Measurements from ENCODE around the gene ANKRD44.

ANKRD44 gene

DNA sequence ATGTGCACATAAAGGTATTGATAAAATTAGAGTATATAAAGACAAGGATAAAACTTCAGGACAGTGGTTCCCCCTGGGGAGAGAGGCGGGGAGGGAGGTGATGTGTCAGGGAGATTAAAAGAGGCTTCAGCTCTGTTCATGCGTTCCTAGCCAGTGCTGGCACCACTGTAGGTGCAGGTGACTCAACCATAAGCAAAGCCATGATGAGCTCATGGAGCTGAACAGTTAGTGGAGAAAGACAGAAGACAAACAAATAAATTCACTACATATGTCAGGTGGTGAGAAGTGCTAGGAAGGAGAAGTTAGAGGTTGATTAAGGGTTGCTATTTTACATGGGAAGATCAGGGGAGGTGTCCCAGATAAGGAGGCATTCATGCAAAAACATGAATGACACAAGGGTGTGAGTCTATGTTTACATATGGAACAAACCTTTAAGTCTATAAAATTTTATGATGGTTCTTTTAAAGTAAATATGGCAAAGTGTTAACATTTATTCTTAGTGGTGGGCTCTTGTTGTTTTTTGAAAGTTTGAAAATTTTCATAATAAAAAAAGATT, 136.0 kb downstream of the ANKRD44 start:
- no peak for DNase-seq (ENCODE audit: low spot score)

DNA sequence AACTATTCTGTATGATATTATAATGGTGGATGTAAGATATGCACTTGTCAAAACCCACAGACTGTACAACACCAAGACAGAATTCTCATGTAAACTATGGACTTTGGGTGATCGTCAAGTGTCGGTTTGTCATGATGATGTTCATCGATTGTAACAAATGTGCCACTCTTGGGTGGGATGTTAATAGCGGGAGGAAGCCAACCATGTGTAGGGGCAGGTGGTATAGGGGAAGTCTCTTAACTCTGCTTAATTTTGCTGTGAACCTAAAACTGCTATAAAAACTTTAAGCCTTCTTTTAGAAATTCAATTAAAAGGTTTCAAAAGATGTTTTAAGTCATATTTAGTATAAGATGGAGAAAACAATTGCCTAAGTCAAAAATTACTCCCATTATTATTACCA, 139.0 kb downstream of the ANKRD44 start:
- no peak for DNase-seq (ENCODE audit: low spot score)

DNA sequence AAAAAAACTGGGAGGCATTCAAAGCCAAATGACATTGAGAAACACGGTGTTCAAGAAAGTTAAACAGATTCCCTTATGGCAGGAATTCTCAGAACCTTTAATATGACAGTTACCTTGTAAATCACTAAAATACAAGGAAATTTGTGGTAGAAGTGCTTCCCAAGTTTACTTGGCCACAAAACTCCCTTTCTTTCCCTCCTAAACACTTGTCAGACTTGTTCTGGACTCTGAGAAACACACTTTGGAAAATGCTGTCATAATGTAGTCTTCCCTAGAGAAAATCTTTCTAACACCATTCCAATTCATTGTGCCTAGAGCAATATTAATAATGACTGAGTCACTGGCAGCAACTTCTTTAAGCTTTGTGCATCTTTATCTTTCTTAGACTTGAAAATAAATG, 140.4 kb downstream of the ANKRD44 start:
- DNase-seq (ENCODE audit: low spot score): no peak

DNA sequence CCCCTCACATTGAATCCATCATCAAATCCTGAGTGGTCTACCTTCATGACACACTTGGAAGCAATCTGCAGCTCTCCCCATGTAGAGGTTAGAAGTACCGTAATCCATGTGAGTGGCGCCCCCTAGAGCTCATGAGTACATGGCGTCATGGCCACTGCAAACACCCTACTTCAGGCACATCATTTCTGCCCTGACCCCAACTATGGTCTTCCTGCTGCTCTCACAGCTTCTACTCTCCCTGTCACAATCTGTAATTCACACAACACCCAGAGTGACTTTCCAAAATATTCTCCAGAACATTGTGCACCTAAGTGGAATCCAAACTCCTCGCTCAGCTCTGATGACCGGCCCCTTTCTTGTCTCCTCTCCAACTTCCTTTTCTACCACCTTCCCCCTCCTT, 141.9 kb downstream of the ANKRD44 start:
- DNase-seq (ENCODE audit: low spot score): peak; percentile 75

DNA sequence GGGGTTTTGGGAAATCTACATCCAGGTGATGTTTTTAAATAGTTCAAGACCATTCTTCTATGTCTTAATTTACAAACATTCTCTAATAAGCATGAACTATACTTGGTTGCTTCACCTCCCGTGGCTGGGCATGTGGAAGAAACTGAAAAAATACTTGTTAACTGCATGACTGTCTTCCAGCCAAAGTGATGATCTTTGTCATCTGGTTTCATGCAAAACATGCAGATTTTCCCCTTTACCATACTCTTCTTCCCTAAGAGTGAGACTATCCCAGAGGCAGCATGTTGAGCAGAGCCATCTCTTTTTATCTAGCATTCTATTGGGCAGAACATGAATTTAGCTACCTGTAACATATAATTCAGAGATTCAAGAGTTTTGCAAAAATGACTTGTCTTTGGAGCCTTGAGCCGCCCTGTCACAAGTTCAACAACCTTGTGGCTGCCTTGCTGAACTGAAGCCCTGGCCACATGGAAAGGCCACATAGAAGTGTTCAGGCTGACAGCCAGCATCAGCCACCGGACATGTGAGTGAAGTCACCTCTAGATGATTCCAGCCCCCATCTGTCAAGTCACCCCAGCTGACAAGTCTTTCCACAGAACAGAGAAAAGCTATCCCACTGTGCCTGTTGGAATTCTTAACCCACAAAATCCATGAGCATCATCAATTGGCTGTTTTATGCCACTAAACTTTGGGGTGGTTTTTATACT, 142.8 kb downstream of the ANKRD44 start:
- no peak for DNase-seq (ENCODE audit: low spot score)

DNA sequence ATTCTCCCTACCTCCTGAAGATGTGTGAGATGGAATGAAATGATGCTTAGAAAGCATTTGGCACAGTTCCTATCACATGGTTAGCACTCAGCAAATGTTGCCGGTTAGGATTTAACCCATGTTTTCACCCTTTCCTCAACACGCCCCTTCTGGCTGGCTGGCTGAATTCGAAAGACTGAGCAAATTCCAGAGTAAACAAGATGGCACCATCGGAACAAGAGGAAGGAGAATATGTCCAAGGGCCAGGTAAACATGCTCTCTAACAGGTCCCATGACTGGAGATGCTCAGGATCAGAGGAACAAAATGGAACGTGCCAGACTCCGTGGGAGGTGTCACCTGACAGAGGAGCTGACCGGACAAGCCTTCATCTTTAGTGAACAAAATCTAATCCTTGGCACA, 145.6 kb downstream of the ANKRD44 start:
- DNase-seq (ENCODE audit: low spot score): no peak

DNA sequence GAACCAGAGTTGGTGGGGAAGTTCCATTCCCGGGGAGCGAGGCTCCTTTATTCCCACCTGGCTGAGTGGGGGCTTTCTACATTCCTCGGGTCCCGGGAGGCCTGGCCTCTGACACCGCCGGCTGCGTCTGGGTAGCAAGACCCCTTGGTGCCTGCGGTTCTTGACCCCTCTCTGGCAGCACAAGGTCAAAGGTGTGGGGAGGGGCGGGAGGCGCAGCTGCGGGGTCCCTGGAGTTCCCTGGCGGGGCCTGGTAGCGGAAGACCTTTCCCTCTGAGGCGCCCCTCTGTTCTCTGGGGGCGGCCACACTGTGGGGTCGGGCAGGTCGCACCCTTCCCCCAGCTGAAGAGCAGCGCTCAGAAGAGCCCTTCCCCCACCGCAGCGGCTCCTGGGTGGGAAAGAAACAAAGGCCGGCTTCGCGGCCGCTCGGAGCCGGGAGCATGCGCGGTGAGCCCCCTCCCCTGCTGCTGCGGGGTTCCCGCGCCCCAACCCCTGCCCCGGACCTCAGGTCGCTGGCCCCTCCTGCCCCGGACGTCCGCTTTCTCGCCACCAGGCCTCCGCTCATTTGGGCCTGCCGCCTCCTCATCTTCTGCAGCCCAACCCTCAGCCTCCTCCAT, 146.3 kb downstream of the ANKRD44 start:
- no peak for DNase-seq (ENCODE audit: low spot score)

DNA sequence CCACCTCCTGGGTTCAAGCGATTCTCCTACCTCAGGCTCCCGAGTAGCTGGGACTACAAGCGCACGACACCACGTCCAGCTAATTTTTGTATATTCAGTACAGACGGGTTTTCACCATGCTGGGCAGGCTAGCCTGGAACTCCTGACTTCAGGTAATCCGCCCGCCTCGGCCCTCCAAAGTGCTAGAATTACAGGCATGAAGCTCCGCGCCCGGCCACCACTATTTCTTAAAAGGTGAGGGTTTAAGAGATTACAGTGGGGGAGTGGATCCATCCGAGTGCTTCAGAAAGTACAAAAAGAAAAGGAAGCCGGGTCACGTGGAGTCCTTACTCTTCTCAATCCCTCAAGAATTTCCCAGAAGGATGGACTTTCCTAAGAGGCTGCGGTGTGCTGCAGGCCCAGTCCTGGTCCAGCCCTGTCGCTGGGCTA, 146.9 kb downstream of the ANKRD44 start:
- no peak for DNase-seq (ENCODE audit: low spot score)

DNA sequence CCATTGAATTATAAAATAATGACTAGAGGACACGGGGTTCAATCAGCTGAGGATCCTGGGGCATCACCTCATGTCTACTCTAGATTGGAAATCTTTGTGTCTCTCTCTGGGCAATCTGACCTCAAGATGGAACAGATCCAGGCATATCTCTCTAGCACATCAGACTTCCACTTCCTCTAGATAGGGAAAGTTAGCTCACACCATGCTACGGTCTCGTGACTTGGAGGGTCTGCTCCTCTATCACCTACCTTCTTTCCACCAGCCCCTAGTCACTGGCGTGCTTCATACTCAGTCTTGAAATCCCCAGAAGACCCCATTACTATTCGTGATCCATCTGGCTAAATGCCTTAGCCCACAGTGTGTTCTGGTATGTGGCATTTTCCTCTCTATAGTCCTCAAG, 148.8 kb downstream of the ANKRD44 start:
- DNase-seq (ENCODE audit: low spot score): no peak

DNA sequence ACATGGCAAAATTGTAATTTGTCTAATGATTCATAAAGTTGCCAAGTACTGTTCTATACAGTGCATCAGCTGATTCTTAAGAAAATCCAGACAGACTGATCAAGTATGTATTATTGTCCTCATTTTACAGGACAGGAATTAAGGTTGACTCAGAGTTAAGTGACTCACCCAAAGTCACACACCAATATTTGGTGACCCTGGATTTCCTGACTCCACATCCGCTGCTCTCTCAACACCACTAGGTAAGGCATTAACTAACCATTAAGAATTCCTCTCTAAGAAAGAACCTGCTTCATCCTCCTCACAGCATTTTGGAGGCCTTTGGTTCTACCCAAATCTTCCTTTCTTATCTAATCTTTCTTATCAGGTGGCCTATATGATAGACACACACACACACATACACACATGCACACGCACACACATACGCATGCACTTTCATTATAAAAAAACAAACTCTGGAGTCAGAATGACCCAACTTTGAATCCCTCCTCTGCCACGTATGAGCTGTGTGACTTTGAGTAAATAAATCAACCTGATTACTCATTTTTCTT, 150.8 kb downstream of the ANKRD44 start:
- no peak for DNase-seq (ENCODE audit: low spot score)

DNA sequence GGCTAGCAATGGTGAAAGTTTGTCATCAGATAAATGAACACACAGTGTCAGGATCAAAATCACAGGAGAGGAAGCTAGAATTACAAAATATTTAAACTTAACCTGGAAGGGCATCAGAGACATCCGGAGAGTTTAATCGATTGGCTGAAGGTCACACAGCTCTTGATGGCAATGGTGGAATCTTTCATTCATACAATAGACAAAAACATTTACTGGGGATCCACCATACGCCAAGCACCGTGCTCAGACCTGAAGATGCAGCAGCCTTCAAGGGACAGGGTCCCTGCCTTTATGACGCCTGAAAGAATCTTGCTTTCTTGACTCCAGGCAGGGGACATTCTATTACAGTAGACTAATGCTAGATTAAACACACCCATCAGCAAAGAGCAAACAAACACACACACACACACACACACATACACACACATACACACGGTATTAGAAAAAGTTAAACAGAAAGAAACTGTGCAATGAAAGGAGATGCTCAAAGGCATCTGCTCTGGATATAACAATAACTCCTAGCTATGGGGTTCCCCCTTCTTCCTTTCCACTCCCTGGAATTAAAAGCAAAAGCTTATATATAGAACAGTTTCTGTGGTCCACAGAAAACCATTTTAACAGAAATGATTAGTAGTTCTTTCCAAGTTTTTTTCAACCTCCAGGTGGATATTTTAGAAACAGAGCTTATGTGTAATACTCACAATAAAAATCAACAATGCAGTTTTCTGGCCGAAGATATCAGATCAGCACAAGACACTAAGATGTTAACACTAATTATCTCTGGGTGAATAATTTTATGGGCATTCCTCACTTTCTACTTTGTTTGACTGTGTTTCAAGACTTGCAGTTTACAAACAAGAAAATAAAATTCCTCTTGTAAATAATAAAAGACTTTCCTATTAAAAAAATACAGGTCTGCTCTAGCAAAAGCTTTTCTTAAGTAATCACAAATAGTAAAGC, 151.7 kb downstream of the ANKRD44 start:
- no peak for DNase-seq (ENCODE audit: low spot score)

DNA sequence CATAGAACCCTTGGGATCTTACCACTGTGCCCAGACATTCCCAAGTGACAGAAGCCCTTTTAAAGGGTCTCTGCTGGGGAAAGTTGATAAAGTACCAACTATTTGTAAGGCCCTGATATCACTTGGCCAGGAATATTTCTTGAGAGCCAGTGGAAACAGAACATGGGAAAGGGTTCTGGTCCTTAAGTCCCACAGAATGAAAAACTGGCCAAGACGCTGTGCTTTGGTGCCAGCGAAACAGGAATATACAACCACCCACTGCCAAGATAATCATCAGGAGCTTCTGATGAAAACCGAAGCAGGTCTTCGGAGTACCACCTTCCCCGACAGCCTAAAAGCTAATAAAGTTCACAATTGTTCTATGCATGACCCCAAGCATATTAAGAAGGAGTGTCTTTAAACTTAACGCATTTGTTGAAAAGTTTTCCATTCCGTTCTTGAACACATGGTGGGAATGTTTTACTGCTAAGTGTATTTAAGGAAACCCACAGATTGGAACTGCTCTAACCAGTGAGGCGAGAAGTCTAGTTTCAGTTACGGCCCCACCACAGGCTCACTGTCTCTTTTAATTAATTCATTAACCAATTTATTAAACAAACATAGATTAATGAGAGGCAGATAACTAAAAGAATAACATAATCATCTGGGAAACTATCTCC, 152.6 kb downstream of the ANKRD44 start:
- no peak for DNase-seq (ENCODE audit: low spot score)

DNA sequence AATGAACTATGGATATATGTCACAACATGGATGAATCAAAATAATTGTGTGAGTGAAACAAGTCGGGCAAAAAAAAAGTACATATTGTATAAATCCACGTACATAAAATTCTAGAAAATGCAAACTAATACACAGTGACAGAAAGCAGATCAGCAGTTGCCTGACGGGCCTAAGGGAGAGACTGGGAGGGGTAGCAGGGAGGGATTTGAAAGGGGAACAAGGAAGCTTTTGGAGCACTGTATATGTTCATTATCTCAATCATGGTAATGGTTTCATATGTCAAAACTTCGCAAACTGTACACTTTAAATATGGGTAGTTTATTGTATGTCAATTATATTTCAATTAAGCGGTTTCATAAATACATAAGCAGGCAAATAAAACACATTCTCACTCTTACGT, 153.8 kb downstream of the ANKRD44 start:
- DNase-seq (ENCODE audit: low spot score): no peak

DNA sequence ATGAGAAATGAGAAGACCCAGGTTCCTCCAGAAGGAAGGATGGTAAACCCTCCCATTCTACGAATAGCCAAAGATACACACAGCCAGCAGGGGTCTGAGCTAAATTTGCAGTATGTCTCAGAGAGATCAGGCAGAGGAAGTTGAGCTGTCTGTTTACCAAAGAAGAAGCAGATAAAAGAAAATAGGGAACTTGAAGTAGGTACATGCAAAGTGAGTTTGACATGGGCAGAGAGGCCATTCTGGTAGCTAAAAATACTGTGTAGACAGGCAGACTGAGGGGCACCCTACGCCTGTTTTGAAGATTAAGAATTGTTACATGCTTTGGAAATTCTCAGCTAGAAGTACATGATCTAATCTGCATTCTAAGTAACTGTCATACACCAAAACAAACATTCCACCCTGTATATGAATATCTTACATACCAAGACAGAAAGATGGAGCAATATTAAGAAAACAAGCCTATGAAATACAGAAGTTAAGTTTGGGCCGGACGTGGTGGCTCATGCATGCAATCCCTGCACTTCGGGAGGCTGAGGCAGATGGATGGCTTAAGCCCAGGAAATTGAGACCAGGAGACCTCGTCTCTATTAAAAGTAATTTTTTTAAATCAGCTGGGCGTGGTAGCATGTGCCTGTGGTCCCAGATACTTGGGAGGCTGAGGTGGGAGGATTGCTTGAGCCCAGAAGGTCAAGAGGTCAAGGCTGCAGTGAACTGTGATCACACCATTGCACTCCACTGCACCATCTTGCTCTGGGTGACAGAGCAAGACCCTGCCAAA, 157.9 kb downstream of the ANKRD44 start:
- peak; percentile 65 for DNase-seq (ENCODE audit: low spot score)

DNA sequence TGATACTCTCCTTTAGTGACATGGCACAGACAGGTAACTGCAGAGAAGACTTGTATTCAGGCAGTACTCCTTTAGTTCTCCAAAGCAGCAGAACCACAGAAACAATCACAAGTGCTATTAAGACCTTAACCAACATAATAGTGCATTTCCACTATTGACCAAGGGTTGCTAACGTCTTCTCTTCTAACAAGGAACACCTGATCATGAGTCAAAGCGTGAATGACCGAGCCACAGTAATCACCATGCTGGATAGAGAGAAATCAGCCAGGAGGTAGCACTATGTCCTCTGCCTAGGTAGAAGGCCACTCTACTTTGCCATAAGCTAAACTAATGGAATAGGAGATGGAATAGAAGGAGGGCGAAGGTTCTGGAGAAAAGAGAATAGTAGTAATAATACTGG, 161.0 kb downstream of the ANKRD44 start:
- no peak for DNase-seq (ENCODE audit: low spot score)

DNA sequence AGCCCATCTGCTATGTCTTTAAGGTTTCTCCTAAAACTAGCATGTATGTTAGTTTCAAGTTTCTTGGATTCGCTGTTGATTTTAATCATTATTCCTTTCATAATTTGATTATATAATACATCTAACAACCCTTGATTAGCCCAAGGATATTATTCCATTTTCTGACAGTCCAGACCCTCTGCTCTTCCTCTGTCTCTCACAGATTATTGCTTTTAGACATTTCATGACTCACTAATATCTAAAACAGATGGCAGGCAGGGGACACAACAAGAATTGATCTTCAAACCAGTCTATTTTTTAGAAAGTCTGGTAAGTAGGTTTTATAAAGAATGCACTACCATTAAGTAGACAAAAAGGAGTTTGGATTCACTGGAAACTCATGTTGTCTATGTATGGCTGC, 162.2 kb downstream of the ANKRD44 start:
- DNase-seq (ENCODE audit: low spot score): no peak

DNA sequence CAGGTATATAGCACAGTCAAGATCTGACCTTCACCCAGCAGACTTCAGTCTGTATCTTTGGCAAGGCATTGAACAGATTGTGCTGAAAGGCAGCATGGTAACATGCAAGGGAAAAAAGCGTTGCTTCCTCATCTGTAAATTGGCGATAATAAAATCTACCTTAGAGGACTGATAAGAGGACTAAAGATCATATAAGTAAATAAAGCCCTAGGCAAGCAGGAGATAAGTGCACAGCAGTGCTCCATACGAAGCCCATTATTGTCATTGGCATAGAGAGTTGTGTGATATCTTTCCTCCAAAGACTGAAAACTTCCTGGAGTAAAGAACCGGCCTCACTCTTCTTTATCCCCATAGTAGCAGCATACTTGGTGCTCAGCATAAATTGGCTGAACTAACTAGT, 162.6 kb downstream of the ANKRD44 start:
- DNase-seq (ENCODE audit: low spot score): no peak

DNA sequence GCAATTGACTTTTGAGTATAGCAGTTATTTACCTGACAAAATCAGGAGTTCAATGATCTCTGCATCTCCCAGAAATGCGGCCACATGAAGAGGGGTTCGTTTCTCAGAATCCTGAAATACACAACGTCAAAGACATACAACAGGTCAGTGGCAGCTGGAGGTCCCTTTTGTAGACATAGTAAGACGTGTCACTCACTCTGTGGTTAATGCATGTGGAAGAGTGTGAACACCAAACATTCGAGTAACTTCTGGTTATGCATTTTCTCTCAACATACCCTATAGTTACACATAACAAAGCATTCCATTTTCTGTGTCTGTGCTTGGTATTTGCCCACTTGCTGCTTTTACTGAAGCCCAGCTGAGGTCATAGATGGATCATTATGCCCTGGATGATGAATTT, 163.6 kb downstream of the ANKRD44 start:
- DNase-seq (ENCODE audit: low spot score): no peak

DNA sequence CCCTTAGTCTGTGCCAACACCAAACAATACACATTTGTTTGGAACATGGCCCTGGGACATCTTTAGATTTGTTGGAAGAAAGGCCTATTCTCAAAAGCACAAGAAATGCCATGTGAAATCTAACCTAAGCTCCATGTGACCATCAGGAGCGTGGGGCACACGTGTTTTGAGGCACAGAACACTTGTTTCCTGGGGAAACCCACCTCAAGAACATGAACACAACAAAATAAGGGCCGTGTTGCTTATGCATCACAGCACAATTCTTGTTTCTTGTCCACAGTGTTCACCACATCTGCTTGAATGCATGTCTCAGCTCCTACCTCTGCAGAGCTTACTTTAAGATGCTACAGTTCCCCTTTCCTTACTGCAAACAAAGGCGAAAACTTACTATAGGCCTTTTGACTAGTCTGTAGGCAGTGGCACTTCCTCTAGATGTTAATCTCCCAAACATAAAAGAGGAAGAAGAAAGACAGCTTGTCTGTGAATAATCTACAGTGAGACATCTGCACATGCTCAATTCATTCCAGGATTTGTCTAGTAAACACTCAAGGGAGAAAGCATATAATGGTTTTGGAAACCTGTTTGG, 165.0 kb downstream of the ANKRD44 start:
- DNase-seq (ENCODE audit: low spot score): peak; percentile 73

DNA sequence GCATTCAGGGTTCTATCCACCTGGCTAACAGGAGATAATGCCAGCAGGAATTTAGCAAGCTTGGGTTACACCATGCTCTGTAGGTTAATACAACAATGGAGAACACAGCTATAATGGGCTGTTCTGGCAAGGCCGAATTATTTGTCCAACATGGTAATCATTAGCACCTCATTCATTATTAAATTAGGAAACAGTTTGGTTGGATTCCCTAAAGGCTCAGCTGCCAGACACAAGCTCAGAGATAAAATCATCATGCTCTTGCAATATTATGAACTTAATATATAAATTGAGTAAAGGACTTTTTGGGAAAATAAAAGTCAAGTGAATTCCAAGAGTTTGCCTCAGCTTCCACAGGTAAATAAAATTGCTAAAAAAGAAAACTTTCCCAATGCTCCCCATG, 166.4 kb downstream of the ANKRD44 start:
- no peak for DNase-seq (ENCODE audit: low spot score)
